Right lobe of liver (tissue), 4 donors: Measurements from ENCODE around the gene AKAP13.

Experiments
- POLR2A ChIP-seq: fragments of 450-650 bp; IDR thresholded peaks from one replicate; pipeline ENCODE4 v1.6.1; 2017; ENCODE audit warnings: antibody characterized with exemption, mild to moderate bottlenecking
- TF ChIP-seq, protein P1 (sequence below), 4 donors: fragments of 200-600 bp in 3 of 4; fragments of 450-650 bp in 1 of 4; IDR thresholded peaks; one replicate each; pipeline versions ENCODE4 v1.5.1 to v1.8.0; 2016 to 2022; ENCODE audit warnings: antibody characterized with exemption in 4 of 4, mild to moderate bottlenecking in 2 of 4
- donor health status: DM: no; HTN: no; CAD: no.
- donor health status: DM: no; HTN: no; CAD: no.
- donor health status: DM: no; HTN: yes; CAD: no.

DNA sequence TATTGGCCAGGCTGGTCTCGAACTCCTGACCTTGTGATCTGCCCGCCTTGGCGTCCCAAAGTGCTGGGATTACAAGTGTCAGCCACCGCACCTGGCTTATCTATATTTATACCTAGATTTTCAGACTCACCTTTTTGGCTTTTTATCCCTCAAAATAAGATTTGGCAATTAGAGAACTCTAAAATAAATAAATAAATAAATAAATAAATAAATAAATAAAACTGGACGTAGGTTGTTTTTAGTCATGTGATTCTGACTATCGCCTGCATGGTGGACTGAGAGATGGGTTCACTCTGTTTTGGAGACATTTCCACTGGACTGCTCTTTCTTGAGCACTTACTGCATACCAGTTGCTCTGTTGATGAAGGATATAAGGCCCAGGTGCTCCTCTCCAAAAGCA lies 46.2 kb upstream of the AKAP13 start:
- TF ChIP-seq, protein P1, sequence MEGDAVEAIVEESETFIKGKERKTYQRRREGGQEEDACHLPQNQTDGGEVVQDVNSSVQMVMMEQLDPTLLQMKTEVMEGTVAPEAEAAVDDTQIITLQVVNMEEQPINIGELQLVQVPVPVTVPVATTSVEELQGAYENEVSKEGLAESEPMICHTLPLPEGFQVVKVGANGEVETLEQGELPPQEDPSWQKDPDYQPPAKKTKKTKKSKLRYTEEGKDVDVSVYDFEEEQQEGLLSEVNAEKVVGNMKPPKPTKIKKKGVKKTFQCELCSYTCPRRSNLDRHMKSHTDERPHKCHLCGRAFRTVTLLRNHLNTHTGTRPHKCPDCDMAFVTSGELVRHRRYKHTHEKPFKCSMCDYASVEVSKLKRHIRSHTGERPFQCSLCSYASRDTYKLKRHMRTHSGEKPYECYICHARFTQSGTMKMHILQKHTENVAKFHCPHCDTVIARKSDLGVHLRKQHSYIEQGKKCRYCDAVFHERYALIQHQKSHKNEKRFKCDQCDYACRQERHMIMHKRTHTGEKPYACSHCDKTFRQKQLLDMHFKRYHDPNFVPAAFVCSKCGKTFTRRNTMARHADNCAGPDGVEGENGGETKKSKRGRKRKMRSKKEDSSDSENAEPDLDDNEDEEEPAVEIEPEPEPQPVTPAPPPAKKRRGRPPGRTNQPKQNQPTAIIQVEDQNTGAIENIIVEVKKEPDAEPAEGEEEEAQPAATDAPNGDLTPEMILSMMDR (IDR thresholded peaks at IDR 0.05) = no peak
- no peak for TF ChIP-seq POLR2A
